Fibroblast of skin of left quadriceps (primary cell): ENCODE results near the gene ELMO1.

Source experiments
- DNase-seq, 2 experiments: peaks; one replicate each; pipeline ENCODE4 v3.0.0-alpha.2; 2013; ENCODE audit warnings: low read depth in 2 of 2

ELMO1 gene

GRCh38 chr7:37056234-37056912 is 392.3 kb downstream of the ELMO1 start:
- DNase-seq = no peak

GRCh38 chr7:37054624-37055241 is 393.9 kb downstream of the ELMO1 start:
- no peak for DNase-seq

- DNase-seq = peak; percentile 31 to 32
Observed at GRCh38 chr7:37052705-37053104, 396.0 kb downstream of the ELMO1 start.

- DNase-seq = no peak
Observed at GRCh38 chr7:37050801-37051200, 397.9 kb downstream of the ELMO1 start.

- no peak for DNase-seq
Observed at GRCh38 chr7:37048674-37049073, 400.0 kb downstream of the ELMO1 start.

- no peak for DNase-seq
Observed at GRCh38 chr7:37047260-37047659, 401.4 kb downstream of the ELMO1 start.

GRCh38 chr7:37046531-37047079 is 402.1 kb downstream of the ELMO1 start:
- no peak for DNase-seq

GRCh38 chr7:37045681-37046179 is 402.9 kb downstream of the ELMO1 start:
- no peak for DNase-seq

GRCh38 chr7:37041461-37041860 is 407.2 kb downstream of the ELMO1 start:
- no peak for DNase-seq

GRCh38 chr7:37040330-37040729 is 408.3 kb downstream of the ELMO1 start:
- DNase-seq = no peak

GRCh38 chr7:37039131-37039749 is 409.4 kb downstream of the ELMO1 start:
- no peak for DNase-seq

- no peak for DNase-seq
Observed at GRCh38 chr7:37038706-37039105, 410.0 kb downstream of the ELMO1 start.

GRCh38 chr7:37037286-37037685 is 411.4 kb downstream of the ELMO1 start:
- no peak for DNase-seq

- DNase-seq = no peak
Observed at GRCh38 chr7:37035631-37036030, 413.0 kb downstream of the ELMO1 start.

GRCh38 chr7:37033141-37033540 is 415.5 kb downstream of the ELMO1 start:
- DNase-seq = no peak

GRCh38 chr7:37032258-37032601 is 416.4 kb downstream of the ELMO1 start:
- DNase-seq = no peak

GRCh38 chr7:37031571-37032257 is 416.9 kb downstream of the ELMO1 start:
- peak; percentile 98 to 99 for DNase-seq

GRCh38 chr7:37028909-37029440 is 419.7 kb downstream of the ELMO1 start:
- no peak for DNase-seq

- DNase-seq = no peak
Observed at GRCh38 chr7:37027557-37028341, 420.9 kb downstream of the ELMO1 start.

GRCh38 chr7:37027104-37027503 is 421.6 kb downstream of the ELMO1 start:
- DNase-seq = no peak

- DNase-seq = no peak
Observed at GRCh38 chr7:37018954-37019353, 429.7 kb downstream of the ELMO1 start.
